Measurements from ENCODE around the gene PNLIPRP2. TPM values are rescaled to one million over a fixed set of nuclear protein-coding genes. Genes with fewer than 3 reads are reported as not detected.

Gene PNLIPRP2
- total RNA-seq, 1 experiment from 2014 or later = 1.1 TPM

- ChIA-PET RAD21 (ENCODE audit: low non-redundant PET in 1 of 2, low total read pairs in 2 of 2, uncharacterized antibody in 2 of 2, unreplicated experiment in 2 of 2) (no interaction called here), POLR2A (no interaction called here)
These were observed 65.9 kb downstream of the PNLIPRP2 start for GRCh38 chr10:116686632-116687031.

GRCh38 chr10:116687633-116688032 lies 66.9 kb downstream of the PNLIPRP2 start:
- H3K27me3 ChIP-seq (ENCODE audit: insufficient read depth, low read length) = no peaks in the 10 kb centered on the region
- H2AFZ ChIP-seq (ENCODE audit: low read depth, low read length, poor library complexity, severe bottlenecking) = no peak overlapping the region
- no peak for DNase-seq (ENCODE audit: low read depth, low spot score)
- CTCF ChIA-PET = interaction anchor here (1.9 kb wide), 1 partner anchor 100 kb away, joined by 5 read pairs; no protein-coding TSS in a partner anchor
- BruUV-seq (replicated peaks) = no TSS peak
- H4K20me1 ChIP-seq (ENCODE audit: insufficient read depth) = no peaks in the 10 kb centered on the region
- H3K4me2 ChIP-seq (ENCODE audit: low read length) = no peak overlapping the region
- H3K9ac ChIP-seq (ENCODE audit: low read length) = no peak overlapping the region
- no peak for ATAC-seq
- RAD21 ChIA-PET (ENCODE audit: low non-redundant PET in 1 of 2, low total read pairs in 2 of 2, uncharacterized antibody in 2 of 2, unreplicated experiment in 2 of 2) = no interaction called here
- POLR2A ChIA-PET = no interaction called here
- intact Hi-C loops (cut with micrococcal nuclease) = no loop called here
- H3K4me1 ChIP-seq (ENCODE audit: control insufficient read depth in 1 of 2, insufficient read depth in 2 of 2, low read length in 2 of 2) = no peaks in the 10 kb centered on the region
- H3K36me3 ChIP-seq (ENCODE audit: control insufficient read depth in 1 of 2, insufficient read depth in 2 of 2, low read length in 2 of 2) = peaks cover 0 to 3% of the 10 kb centered on the region in 2 experiments; a peak in 1 of 4 replicates
- H3K27ac ChIP-seq (ENCODE audit: low read depth, low read length) = no peak overlapping the region
- H3K79me2 ChIP-seq (ENCODE audit: insufficient read depth, low read length) = no peaks in the 10 kb centered on the region
- no peaks in the 10 kb centered on the region for H3K9me2 ChIP-seq (ENCODE audit: insufficient read depth)
- no peak overlapping the region for H3K4me3 ChIP-seq (replicated peaks in 1 of 2; ENCODE audit: low read depth in 1 of 2, low read length in 2 of 2)
- H3K9me3 ChIP-seq (ENCODE audit: control insufficient read depth in 1 of 2, insufficient read depth in 1 of 2, low read depth in 1 of 2, low read length in 2 of 2) = no peaks in the 10 kb centered on the region
- TF ChIP-seq CEBPB (IDR thresholded peaks at IDR 0.05; ENCODE audit: low read depth) = no peak
- TF ChIP-seq, protein P1, sequence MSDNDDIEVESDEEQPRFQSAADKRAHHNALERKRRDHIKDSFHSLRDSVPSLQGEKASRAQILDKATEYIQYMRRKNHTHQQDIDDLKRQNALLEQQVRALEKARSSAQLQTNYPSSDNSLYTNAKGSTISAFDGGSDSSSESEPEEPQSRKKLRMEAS (IDR thresholded peaks at IDR 0.05) = no peak
- TF ChIP-seq EGR1 (IDR thresholded peaks at IDR 0.05; ENCODE audit: low read depth) = no peak
- TF ChIP-seq ELF1 (IDR thresholded peaks at IDR 0.05; ENCODE audit: borderline replicate concordance, low read depth) = no peak

More at GRCh38 chr10:116686632-116687031, 65.9 kb downstream of the PNLIPRP2 start:
- TF ChIP-seq POLR2AphosphoS5 (IDR thresholded peaks at IDR 0.05; ENCODE audit: low read depth, low read length) = no peak
- TF ChIP-seq ZNF274 (IDR thresholded peaks at IDR 0.05; ENCODE audit: low read depth, low read length) = no peak
- TF ChIP-seq RAD21 (IDR thresholded peaks at IDR 0.05; ENCODE audit: low read depth) = no peak
- TF ChIP-seq ELF1 (IDR thresholded peaks at IDR 0.05; ENCODE audit: borderline replicate concordance, low read depth) = no peak
- TF ChIP-seq SRF (IDR thresholded peaks at IDR 0.05; ENCODE audit: low read depth) = no peak
- TF ChIP-seq EZH2 (IDR thresholded peaks at IDR 0.05) = no peak
- TF ChIP-seq CBX3 (IDR thresholded peaks at IDR 0.05; ENCODE audit: low read depth) = no peak
- CTCF ChIA-PET = interaction anchor here (1.3 to 1.9 kb wide), 2 partner anchors 101 to 488 kb away, joined by 3 to 5 read pairs; no protein-coding TSS in a partner anchor
- peaks cover 0 to 3% of the 10 kb centered on the region in 2 experiments; a peak in 1 of 4 replicates for H3K36me3 ChIP-seq (ENCODE audit: control insufficient read depth in 1 of 2, insufficient read depth in 2 of 2, low read length in 2 of 2)
- no TSS peak for BruUV-seq (replicated peaks)
- no peaks in the 10 kb centered on the region for H3K9me2 ChIP-seq (ENCODE audit: insufficient read depth)
- H4K20me1 ChIP-seq (ENCODE audit: insufficient read depth) = no peaks in the 10 kb centered on the region
- H3K4me3 ChIP-seq (replicated peaks in 1 of 2; ENCODE audit: low read depth in 1 of 2, low read length in 2 of 2) = no peak overlapping the region
- no peak overlapping the region for H3K27ac ChIP-seq (ENCODE audit: low read depth, low read length)
- no peaks in the 10 kb centered on the region for H3K79me2 ChIP-seq (ENCODE audit: insufficient read depth, low read length)
- ATAC-seq (no peak), DNase-seq (ENCODE audit: low read depth, low spot score) (no peak)
- peaks cover 0 to 6% of the 10 kb centered on the region in 2 experiments; a peak in 1 of 4 replicates for H3K4me1 ChIP-seq (ENCODE audit: control insufficient read depth in 1 of 2, insufficient read depth in 2 of 2, low read length in 2 of 2)
- no peaks in the 10 kb centered on the region for H3K9me3 ChIP-seq (ENCODE audit: control insufficient read depth in 1 of 2, insufficient read depth in 1 of 2, low read depth in 1 of 2, low read length in 2 of 2)
- intact Hi-C loops (cut with micrococcal nuclease) = no loop called here
- H3K4me2 ChIP-seq (ENCODE audit: low read length) = no peak overlapping the region
- no peaks in the 10 kb centered on the region for H3K27me3 ChIP-seq (ENCODE audit: insufficient read depth, low read length)
- no peak overlapping the region for H2AFZ ChIP-seq (ENCODE audit: low read depth, low read length, poor library complexity, severe bottlenecking)
- no peak overlapping the region for H3K9ac ChIP-seq (ENCODE audit: low read length)

Measured in HCT116 (cell line).